ENCODE results near the gene SLC29A3.
"Not testable (repeated sequence)": the region's sequence is repeated elsewhere in the genome, so short reads cannot be mapped to it uniquely, and the experiment has no call there.

Gene SLC29A3

GRCh38 chr10:71346731-71347130, 27.7 kb downstream of the SLC29A3 start:
- DNase-seq (ENCODE audit: low spot score), result no peak

GRCh38 chr10:71347587-71348395, 28.7 kb downstream of the SLC29A3 start:
- DNase-seq (ENCODE audit: low spot score), result no peak

- DNase-seq (ENCODE audit: low spot score), result no peak
Measured at GRCh38 chr10:71348850-71349249, 29.8 kb downstream of the SLC29A3 start.

GRCh38 chr10:71349406-71349805, 30.3 kb downstream of the SLC29A3 start:
- no peak for DNase-seq (ENCODE audit: low spot score)

GRCh38 chr10:71351087-71351486, 32.0 kb downstream of the SLC29A3 start:
- DNase-seq (ENCODE audit: low spot score), result no peak

- no peak for DNase-seq (ENCODE audit: low spot score)
Measured at GRCh38 chr10:71351628-71352319, 32.7 kb downstream of the SLC29A3 start.

- DNase-seq (ENCODE audit: low spot score), result no peak
Measured at GRCh38 chr10:71353639-71354038, 34.6 kb downstream of the SLC29A3 start.

- DNase-seq (ENCODE audit: low spot score), result no peak
Measured at GRCh38 chr10:71354776-71355175, 35.7 kb downstream of the SLC29A3 start.

- no peak for DNase-seq (ENCODE audit: low spot score)
Measured at GRCh38 chr10:71355886-71356285, 36.8 kb downstream of the SLC29A3 start.

GRCh38 chr10:71357792-71358265, 38.8 kb downstream of the SLC29A3 start:
- peak; percentile 25 for DNase-seq (ENCODE audit: low spot score)

- no peak for DNase-seq (ENCODE audit: low spot score)
Measured at GRCh38 chr10:71358277-71358676, 39.2 kb downstream of the SLC29A3 start.

GRCh38 chr10:71358906-71359305, 39.8 kb downstream of the SLC29A3 start:
- DNase-seq (ENCODE audit: low spot score), result not testable (repeated sequence)

- DNase-seq (ENCODE audit: low spot score), result no peak
Measured at GRCh38 chr10:71359364-71360046, 40.4 kb downstream of the SLC29A3 start.

GRCh38 chr10:71360735-71361134, 41.7 kb downstream of the SLC29A3 start:
- no peak for DNase-seq (ENCODE audit: low spot score)

- no peak for DNase-seq (ENCODE audit: low spot score)
Measured at GRCh38 chr10:71361581-71361980, 42.5 kb downstream of the SLC29A3 start.

GRCh38 chr10:71362141-71362540, 43.1 kb downstream of the SLC29A3 start:
- no peak for DNase-seq (ENCODE audit: low spot score)

GRCh38 chr10:71363936-71364335, 44.9 kb downstream of the SLC29A3 start:
- no peak for DNase-seq (ENCODE audit: low spot score)

- DNase-seq (ENCODE audit: low spot score), result no peak
Measured at GRCh38 chr10:71365366-71365765, 46.3 kb downstream of the SLC29A3 start.

- DNase-seq (ENCODE audit: low spot score), result no peak
Measured at GRCh38 chr10:71366690-71367089, 47.6 kb downstream of the SLC29A3 start.

- DNase-seq (ENCODE audit: low spot score), result no peak
Measured at GRCh38 chr10:71367271-71367670, 48.2 kb downstream of the SLC29A3 start.

- DNase-seq (ENCODE audit: low spot score), result no peak
Measured at GRCh38 chr10:71368176-71368575, 49.1 kb downstream of the SLC29A3 start.

- DNase-seq (ENCODE audit: low spot score), result no peak
Measured at GRCh38 chr10:71368643-71369042, 49.6 kb downstream of the SLC29A3 start.

GRCh38 chr10:71369602-71370001, 50.5 kb downstream of the SLC29A3 start:
- no peak for DNase-seq (ENCODE audit: low spot score)
